Limb (tissue), 2 donors: ENCODE data around the gene CADPS.

Experiments used
- DNase-seq, 2 donors: peaks; one replicate each; pipeline ENCODE4 v3.0.0-alpha.2; 2016; ENCODE audit errors: extremely low spot score in 2 of 2

CADPS gene

GRCh38 chr3:62873761-62874710 is 1.2 kb downstream of the CADPS start:
- DNase-seq = peak; percentile 4 to 76

GRCh38 chr3:62873451-62873760 is 1.8 kb downstream of the CADPS start:
- no peak for DNase-seq

- DNase-seq = no peak
Measured at GRCh38 chr3:62872318-62872717, 2.9 kb downstream of the CADPS start.

GRCh38 chr3:62870321-62870720 is 4.9 kb downstream of the CADPS start:
- DNase-seq = no peak

- DNase-seq = no peak
Measured at GRCh38 chr3:62863648-62864047, 11.6 kb downstream of the CADPS start.

DNA sequence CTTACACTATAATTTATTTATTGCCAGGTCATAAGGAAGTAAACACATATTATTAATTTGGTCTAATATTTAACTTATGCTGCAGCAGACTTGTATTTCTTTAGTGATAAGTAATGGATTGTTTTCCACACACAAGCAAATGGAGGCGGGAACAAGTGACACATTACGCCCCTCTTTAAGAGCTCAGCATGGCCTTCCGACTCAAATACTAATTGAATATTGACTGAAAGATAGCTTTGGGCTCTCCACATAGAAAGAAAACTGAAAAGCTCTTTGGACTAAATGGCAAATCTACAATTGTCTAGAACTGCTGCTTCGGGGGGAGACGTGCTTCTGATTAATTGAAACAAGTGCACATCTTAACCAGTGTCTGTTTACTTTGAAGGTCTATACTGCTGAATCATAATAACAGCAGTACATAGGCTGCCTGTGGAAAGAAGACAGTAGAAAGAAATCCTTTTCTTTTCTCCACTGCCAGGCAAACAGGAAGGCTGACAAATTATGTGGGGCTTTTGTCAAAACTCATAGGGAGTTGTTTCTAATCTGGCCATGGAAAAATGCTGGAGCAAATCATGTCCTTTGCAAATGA is 15.9 kb downstream of the CADPS start:
- DNase-seq = no peak

- DNase-seq = no peak
Measured at GRCh38 chr3:62845996-62846395, 29.2 kb downstream of the CADPS start.

GRCh38 chr3:62843508-62843907 is 31.7 kb downstream of the CADPS start:
- DNase-seq = no peak

GRCh38 chr3:62839748-62840147 is 35.5 kb downstream of the CADPS start:
- no peak for DNase-seq

GRCh38 chr3:62837145-62837787 is 38.0 kb downstream of the CADPS start:
- DNase-seq = no peak

DNA sequence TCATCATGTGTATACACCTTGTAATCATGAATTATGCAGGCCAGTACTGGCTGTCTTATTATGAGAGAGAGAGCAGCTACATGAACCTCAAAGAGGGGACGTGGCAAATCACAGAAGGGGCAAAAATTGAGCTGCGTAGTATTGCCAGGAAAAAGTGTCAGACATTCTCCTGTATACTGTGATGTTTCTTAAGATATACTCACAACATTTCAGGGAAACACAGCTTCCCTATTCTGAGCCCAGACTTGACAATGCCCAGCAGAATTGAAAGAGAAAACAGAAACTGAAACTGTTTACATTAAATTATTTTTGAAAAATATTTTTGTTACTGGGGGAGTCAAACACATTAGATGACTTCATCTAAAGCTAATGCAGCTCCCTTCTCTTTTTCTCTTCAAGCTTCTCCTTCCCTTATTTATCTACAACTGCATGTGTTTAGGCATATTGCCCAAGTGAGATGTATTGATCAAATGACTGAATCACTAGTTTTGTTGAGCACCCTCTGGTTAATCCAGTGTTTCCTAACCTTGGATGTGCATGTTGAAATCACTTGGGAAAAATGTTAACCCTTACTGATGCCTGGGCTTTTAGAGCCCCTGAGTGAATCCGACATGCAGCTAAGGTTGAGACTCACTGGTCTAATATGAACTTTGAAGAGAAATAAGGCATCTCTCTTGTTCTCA is 39.5 kb downstream of the CADPS start:
- no peak for DNase-seq

DNA sequence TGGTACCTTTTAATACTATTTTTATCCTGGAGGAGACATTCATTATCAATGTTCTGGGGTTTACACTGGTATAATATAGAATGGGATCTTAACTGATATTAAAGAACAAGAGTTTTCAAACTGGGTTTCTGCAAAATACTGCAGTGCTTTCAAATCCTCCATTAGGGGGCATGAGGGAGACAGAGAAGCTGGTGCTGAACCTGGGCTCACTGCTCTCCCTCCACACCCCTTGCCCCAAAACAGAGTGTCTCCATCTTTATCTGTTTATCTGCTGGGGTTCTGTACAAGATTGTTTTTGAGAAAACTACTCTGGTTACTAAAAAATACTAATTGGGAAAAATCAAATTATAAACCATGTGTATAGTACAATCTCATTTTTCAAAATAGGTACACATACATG is 41.7 kb downstream of the CADPS start:
- no peak for DNase-seq

DNA sequence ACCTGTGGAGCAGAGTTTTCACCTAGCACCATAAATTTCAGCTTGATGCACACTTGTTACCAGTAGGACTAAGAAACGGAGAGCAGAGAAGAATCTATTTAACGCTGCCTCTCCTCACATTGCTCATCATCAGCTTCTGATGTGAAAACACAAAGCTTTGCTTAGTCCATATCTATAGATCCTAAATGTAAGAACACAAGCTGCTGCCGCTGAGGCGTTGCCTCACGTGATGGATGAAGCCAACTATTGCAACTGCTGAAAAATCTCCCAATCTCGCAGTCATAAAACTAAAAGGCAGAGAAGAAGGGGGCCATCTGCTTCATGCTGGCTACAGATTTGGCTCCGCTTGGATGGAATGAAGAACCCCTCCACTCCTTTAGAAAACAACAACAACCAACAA is 42.7 kb downstream of the CADPS start:
- no peak for DNase-seq

- DNase-seq = no peak
Measured at GRCh38 chr3:62830727-62831322, 44.4 kb downstream of the CADPS start.

GRCh38 chr3:62827550-62827949 is 47.7 kb downstream of the CADPS start:
- DNase-seq = no peak

- DNase-seq = no peak
Measured at GRCh38 chr3:62824965-62825592, 50.1 kb downstream of the CADPS start.

GRCh38 chr3:62823461-62824050 is 51.7 kb downstream of the CADPS start:
- DNase-seq = no peak

DNA sequence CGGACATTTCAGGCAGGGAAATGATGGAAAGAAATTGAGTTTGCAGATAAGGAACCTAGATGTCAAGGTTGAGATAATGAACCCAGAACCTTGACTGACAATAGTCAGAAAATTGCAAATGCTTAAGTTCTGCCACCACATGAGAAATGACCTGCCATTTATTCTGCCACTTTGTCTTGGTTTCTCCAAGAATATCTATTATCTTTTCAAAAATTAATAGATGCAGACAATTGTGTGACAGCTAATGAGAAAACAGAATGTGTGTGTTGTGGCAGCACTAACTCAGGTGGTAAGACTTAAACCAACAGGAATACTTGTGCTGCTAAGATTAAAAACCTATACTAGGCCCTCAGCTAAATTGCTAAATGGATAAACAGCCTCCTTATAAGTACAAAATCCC is 52.3 kb downstream of the CADPS start:
- DNase-seq = no peak

DNA sequence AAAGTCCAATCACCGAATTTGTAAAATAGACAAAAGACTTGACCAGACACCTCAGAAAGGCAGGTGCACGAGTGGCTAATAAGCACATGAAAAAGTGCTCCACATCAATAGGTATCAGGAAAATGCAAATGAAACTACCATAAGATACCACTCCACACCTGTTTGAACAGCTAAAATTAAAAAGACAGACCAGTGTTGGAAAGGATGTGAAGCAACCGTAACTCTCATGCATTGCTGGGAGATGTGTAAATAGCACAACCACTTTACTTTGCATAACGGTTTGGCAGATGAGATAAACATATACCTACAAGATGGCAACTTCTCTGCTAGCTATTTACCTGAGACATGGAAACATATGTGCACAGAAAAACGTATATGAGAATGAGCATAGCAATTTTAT is 56.9 kb downstream of the CADPS start:
- no peak for DNase-seq

DNA sequence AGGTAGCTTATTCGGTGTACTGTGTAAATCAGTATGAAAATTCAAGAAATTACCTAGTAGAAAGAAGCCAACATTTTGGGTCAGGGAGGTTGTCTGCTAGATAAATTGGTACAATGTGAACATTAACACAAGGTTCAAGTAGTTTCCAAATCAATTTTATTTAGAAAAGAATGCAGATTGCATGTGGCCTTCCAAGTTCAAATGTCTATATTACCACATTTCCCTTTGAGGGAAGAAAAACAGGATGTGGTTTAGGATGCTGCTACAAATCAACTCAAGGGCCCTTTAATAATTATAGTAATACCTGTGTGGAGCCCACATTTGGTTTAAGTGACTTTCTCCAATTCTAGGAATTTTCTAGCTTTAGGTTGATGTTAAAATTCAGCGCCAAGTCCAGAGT is 57.5 kb downstream of the CADPS start:
- DNase-seq = no peak

- no peak for DNase-seq
Measured at GRCh38 chr3:62815981-62816380, 59.2 kb downstream of the CADPS start.
